HG03060 (cell line): ENCODE data around the gene MAGED1.

ENCODE experiments used
- ATAC-seq: cut with Tn5 transposase; IDR thresholded peaks from one replicate; pipeline ENCODE4 v1.9.1; 2021; ENCODE audit warnings: low read depth, moderate number of reproducible peaks; ENCODE audit not compliant: unreplicated experiment

Gene MAGED1

GRCh38 chrX:51892921-51893745 is at the start of gene MAGED1:
Gene MAGED1, plus strand, starts transcription at chrX:51893623. Its CDS starts 682 bp downstream, at chrX:51894305.
- ATAC-seq = peak; percentile 57

- ATAC-seq = no peak
These were observed 46.0 kb upstream of the MAGED1 start for GRCh38 chrX:51847463-51847862.

- no peak for ATAC-seq
These were observed 41.8 kb upstream of the MAGED1 start for GRCh38 chrX:51851507-51852085.

GRCh38 chrX:51852096-51852495 is 41.3 kb upstream of the MAGED1 start:
- ATAC-seq = no peak

- ATAC-seq = no peak
These were observed 40.8 kb upstream of the MAGED1 start for GRCh38 chrX:51852621-51853020.

GRCh38 chrX:51853251-51853650 is 40.2 kb upstream of the MAGED1 start:
- no peak for ATAC-seq

- no peak for ATAC-seq
These were observed 37.7 kb upstream of the MAGED1 start for GRCh38 chrX:51855698-51856097.

GRCh38 chrX:51857159-51857733 is 36.2 kb upstream of the MAGED1 start:
- ATAC-seq = no peak

- ATAC-seq = no peak
These were observed 32.7 kb upstream of the MAGED1 start for GRCh38 chrX:51860679-51861078.

- ATAC-seq = no peak
These were observed 30.5 kb upstream of the MAGED1 start for GRCh38 chrX:51862920-51863319.

- ATAC-seq = no peak
These were observed 27.2 kb upstream of the MAGED1 start for GRCh38 chrX:51866210-51866609.

GRCh38 chrX:51867626-51868025 is 25.8 kb upstream of the MAGED1 start:
- ATAC-seq = no peak

- no peak for ATAC-seq
These were observed 23.1 kb upstream of the MAGED1 start for GRCh38 chrX:51870354-51870753.

GRCh38 chrX:51874123-51874522 is 19.3 kb upstream of the MAGED1 start:
- no peak for ATAC-seq

GRCh38 chrX:51876441-51876840 is 17.0 kb upstream of the MAGED1 start:
- no peak for ATAC-seq

- ATAC-seq = no peak
These were observed 15.4 kb upstream of the MAGED1 start for GRCh38 chrX:51878056-51878455.

GRCh38 chrX:51889851-51890250 is 3.6 kb upstream of the MAGED1 start:
- ATAC-seq = no peak

GRCh38 chrX:51891245-51891644 is 2.2 kb upstream of the MAGED1 start:
- ATAC-seq = no peak

GRCh38 chrX:51891821-51892551 is 1.4 kb upstream of the MAGED1 start:
- no peak for ATAC-seq

GRCh38 chrX:51893931-51894696 is 691 bp downstream of the MAGED1 start:
- ATAC-seq = no peak
